NK-92 treated with Interleukin-12 subunit alpha and Interleukin-12 subunit beta, amount 100 ng/mL, for 24 hours (cell line): ENCODE results near the gene ABHD8.

Experiments used
- DNase-seq: peaks from one replicate; lab custom pipeline; 2025; lab: John Stamatoyannopoulos, UW

ABHD8 gene

DNA sequence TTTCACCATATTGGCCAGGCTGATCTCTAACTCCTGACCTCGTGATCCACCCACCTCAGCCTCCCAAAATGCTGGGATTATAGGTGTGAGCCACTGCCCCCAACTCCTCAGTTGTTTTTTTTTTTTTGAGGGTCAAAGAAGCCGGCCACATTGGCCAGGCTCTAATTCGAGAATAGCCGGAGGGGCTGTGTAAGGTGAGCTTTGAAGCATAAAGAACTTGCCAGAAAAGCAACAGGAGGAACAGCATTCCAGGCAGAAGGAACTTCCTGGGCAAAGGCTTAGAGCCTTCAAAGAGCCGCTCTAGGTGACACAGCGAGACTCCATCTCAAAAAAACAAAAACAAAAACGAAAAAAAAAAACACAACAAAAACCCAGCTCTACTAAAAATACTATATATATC lies 37.2 kb downstream of the ABHD8 start:
- DNase-seq = no peak

DNA sequence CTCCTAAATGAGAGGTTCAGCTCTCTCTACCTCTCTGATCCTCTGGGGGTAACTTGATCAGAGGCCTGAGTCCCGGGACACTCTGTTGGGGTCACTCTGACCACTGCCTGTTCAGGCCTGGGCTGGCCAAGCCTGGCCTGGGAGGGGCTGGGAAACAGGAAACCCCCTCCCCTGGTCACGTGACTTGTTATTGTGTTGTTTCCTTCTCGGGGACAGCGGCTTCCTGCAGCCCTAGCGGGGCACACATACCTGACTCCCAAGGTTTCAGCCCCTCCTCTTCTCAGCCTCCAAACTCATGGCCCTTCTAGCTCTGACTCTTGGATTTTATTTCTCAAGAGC lies 38.6 kb downstream of the ABHD8 start, which contains the start of gene USHBP1:
USHBP1 (minus strand) TSS at position 105 of the 339 bp plus-strand sequence. CDS start 446 bp downstream, outside the sequence.
- no peak for DNase-seq

DNA sequence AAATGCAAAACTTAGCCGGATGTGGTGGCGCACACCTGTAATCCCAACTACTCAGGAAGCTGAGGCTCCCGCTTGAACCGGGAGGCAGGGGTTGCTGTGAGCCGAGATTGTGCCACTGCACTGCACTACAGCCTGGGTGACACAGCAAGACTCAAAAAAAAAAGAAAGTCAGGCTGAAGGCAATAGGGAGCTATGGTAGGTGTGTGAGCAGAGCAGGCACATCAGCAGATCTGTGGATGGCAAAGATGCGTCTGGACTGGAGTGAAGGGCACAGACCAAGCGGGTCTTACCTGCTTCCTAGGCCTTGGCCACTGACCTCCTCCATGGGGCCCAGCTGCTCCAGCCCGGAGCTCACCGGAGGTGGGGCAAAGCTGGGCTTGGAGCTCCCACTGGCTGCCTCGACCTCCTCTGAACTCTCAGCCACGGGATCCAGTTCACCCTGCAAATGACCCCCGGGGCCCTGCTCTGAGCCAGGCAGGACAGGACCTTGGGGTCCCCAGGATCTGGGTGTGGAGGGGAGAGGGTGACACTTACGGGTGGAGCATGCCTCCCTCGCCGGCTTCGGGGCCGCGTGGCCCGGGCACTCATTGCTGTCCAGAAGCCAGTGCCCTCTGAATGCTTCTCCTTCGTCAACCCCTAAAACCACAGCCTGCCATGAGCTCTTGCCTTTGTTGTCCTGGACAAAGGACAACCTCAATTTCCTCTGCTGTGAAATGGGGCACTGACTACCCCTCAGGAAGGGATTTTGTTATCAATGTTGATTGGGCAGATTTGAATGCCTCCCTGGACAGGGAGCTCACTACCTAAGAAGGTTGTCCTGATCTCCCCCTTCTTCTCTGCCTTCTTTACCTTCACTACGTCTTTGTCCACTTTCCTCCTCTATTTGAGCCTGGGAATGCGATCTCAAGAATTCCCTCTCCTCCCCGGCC lies 39.2 kb downstream of the ABHD8 start:
- DNase-seq = no peak

DNA sequence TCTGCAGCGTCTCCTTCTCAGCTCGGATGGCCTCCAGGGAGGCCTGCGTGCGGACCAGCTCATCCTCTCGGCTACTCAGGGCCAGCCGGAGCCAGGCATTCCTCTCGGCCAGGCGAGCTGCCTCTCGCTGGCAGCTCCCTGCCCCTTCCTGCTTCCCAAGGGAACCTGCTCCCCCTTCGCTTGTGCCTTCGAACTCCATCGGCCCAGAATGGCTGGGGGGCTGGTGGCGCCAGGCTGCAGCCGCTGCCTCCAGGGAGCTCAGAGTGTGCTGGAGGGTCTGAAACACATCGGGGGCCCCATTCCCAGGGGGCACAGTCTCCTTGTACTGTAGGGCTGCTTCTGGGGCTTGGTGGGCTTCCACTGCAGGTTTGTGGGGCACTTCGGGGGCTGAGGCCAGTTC lies 40.7 kb downstream of the ABHD8 start:
- DNase-seq = no peak

DNA sequence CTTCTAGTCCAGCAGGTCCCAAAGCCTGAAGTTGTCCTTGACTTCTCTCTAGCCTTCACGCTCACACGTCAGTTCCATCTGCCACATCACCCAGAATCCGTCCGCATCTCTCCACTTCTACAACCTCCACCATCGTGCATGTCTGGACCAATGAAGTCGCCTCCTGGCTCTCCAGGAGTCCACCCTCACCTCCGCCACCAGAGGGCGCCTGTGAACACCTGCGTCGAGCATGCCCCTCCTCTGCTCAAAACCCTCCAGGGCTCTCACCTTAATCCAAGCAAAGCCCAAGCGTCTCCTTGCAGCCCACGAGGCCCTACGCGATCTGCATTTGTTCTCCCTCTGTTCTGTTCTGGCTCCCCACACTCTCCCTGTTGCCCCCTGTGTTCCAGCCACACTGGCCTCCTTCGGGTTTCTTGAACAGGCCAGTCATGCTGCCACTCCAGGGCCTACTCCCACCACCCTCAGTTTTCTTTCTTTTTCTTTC lies 42.3 kb downstream of the ABHD8 start:
- DNase-seq = peak; percentile 78

DNA sequence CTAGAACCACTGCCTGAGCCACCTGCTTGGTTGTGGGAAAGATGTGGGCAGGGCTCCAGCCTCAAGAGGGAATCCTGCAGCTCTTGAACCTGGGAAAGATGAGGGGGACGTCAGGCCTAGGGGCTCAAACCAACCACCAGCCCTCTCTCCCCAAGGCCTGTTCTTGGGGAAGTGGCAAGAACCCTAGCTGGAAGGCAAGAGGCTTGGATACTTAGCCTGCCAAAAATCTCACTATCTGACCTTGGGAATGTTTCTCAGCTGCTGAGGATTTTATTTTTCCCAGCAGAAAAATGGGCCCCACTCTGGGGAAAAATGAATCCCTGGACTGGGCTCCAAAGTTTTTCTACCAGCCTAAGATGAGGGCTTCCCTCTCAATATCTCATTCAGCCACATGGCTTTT lies 43.3 kb downstream of the ABHD8 start:
- DNase-seq = no peak

DNA sequence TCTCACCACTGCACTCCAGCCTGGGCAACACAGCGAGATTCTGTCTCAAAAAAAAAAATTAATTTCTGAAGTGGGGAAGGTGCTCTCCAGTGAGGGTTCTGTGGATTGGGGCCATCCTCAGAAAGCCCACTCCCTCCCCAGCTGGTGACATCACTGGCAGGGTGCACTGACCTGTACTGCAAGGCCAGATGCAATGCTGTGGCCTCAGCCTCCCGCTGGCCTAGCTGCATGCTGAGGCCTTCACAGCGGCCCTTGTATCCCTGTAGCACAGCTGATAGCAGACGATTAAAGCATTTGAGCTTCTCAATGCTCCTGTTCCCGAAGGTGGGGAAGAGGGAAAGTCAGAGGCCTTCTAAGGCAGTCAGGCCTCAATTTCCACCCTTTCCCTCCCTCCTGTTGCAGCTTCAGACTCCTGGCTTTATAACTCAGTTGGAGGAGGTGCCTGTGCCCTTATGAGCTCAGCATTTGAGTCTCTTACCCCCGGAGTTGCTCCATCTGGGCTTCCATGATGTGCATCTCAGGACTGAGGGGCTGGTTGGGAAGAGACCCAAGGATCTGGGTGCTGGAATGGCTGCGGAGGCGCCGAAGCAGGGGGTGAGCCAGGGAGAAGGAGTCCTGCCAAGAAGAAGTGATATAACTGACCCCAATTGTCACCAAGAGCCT lies 44.0 kb downstream of the ABHD8 start:
- no peak for DNase-seq

DNA sequence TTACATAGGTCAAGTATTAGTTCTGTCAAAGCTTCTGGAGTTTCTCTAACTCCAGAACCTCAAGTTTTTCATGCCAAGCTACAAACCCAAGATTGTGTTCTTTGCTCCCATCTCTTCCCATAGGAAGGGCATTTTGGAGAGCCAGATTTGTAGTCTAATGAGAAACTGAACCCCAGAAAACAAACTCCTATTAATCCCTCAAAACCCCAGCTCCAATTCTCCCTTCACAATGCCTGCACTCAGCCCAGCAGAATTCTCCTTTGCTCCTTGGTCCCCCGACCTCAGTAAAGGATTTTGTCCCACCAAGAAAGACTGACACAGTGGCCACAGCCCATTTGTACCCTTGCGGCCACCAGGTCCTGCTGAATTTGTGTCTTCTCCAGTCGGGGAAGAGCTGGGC lies 47.1 kb downstream of the ABHD8 start:
- DNase-seq = no peak

DNA sequence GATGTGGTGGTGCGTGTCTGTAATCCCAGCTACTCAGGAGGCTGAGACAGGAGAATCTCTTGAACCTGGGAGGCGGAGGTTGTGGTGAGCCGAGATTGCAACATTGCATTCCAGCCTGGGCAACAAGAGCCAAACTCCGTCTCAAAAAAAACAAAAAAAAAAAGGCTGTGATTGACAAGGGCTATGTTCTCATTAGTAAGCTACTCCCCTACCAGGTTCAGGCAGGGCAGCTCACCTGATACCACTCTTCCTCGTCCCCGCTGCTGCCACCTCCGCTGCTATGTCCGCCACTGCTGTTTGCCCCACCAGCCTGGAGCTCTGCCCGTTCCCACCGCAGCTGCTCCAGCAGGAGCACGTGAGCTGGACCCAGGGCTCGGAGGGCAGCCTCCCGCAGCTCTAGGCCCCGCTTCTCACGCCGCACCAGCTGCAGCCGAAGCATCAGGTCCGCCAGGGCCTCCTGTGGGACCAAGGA lies 48.0 kb downstream of the ABHD8 start:
- DNase-seq = no peak

DNA sequence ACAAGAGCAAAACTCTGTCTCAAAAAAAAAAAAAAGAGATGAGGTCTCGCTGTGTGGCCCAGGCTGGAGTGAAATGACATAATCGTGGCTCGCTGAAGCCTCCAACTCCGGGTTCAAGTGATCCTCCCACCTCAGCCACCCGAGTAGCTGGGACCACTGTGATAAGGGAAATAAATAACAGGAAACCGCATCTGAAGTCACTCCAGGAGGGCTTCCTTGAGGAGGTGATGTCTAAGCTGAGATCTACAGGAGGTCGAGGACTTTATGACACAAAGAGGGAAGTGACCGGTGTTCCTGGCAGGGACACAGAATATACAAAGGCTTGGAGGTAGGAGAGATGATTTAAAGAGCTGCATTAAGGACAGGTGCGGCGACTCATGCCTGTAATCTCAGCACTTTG lies 48.6 kb downstream of the ABHD8 start:
- DNase-seq = no peak

DNA sequence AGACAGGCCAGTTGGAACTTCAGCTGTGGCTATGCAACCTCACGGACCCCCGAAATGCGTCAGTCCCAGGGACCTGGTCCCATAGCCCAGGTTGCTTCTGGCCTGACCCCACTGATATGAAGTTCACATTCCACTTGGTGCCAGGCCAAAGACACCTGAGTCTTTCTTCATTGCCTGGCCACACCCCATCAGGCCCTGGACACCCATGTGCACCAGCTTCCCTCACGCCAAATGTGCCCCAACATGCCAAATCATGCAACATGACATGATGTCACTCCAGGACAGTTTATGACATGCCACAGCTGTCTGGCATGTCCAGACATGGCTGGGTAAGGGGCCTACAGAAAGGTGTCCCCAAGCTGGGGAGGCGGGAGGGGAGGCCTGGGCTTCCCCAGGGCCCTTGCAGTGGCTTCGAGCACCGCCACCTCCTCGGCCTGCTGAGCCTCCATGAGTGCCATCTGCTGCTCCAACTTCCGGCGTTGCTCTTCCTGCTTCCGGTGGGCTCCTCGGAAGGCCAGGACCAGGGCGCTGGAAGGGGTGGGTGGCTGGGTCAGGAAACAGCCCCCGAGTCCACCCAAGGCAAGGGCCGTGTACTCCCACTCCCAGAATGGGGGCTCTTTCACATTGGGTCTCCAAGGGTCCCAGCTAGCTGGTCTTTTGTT lies 53.2 kb downstream of the ABHD8 start:
- DNase-seq = no peak

DNA sequence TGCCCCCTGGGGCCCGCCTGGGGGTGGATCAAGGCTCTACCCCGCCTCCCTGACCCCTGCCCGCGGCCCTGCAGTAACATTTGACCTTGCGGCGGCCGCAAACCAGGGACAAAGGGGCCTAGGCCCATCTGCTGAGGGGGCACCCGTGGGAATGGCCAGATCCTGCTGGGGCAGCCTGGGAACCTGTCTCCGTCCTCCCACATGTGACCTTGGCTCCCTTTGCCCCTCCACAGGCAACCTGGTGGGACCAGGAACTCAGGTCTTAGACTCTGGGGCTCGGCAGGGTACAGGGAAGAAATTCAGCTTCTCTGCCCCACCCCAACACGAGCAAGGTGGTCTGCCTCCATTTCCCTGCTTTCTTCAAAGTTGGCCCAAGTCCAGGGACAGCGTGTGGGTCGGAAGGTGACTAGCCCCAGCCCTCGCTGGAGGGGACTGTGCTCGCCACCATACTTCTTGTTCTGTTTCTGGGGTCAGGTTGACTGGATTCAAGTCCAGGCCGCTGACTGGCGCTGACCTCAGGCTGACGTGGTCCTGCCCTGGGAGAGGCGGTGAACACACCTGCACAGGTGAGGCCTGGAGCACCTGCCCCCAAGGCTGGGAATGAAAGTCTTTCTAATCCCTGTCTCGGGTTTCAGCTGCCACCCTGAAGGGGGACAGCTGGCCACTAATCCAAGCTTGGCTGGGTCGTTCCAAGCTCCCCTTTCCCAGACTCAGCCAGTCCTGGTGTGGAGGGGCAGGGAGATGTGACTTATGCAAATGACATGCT lies 55.0 kb downstream of the ABHD8 start:
- no peak for DNase-seq

DNA sequence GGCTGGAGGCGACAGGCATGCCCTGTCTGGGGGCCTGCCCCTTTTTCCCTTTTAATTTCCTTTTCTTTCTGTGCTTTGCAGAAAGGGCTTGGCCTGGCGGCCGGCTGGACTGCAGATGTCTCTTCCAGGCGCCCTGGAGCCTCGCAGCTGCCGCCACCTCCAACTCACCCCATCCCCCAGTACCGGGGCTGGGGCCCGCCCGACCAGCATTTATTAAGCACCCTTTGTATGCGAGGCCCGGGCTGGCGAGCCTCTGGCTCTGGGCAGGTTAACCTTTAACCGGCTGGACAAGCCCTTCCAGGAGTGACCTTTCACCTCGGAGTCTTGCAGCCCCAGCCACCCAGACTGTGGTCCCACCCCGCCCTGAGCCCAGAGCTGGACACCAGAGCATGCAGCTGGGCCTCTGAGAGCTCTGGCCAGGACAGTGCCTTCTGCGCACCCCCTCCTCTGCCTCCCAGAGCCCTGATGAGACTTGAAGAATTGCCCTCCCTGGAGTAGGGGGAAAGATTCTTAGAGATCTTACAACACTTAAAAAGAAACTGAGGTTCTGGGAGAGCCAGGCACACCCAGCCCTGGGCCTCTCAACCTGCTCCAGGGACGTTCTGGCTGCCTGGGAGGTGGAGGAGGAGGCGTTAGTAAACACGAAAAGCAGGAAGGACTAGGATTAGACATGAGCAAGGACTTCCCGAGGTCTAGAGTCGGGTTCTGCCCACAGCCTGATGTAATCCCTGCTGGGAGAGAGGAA lies 56.4 kb downstream of the ABHD8 start:
- DNase-seq = no peak

DNA sequence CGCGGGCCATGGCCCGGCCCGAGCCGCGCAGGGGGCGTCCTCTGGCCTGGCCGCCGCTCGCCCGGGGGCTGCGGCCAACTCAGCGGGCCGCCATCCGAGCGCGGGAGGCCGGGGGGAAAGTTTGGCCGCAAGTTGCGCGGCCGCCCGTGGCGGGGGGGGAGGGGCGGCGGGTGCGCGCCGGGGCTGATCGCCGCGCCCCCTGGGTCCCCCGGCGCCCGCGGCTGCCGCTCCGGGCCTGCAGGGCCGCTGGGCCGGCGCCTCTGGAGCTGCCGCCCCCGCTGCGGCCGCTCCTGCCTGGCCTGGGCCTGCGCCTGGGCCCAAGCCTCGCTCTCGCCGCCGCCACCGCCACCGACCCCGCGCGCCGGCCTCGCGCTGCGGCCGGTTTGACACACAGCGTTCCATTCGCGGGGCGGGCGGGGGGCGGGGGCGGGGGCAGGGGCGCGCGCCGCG lies 57.7 kb downstream of the ABHD8 start, which contains the start of gene NR2F6:
NR2F6 (minus strand) TSS at position 385 of the 450 bp plus-strand sequence. CDS start 699 bp downstream, outside the sequence.
- no peak for DNase-seq

DNA sequence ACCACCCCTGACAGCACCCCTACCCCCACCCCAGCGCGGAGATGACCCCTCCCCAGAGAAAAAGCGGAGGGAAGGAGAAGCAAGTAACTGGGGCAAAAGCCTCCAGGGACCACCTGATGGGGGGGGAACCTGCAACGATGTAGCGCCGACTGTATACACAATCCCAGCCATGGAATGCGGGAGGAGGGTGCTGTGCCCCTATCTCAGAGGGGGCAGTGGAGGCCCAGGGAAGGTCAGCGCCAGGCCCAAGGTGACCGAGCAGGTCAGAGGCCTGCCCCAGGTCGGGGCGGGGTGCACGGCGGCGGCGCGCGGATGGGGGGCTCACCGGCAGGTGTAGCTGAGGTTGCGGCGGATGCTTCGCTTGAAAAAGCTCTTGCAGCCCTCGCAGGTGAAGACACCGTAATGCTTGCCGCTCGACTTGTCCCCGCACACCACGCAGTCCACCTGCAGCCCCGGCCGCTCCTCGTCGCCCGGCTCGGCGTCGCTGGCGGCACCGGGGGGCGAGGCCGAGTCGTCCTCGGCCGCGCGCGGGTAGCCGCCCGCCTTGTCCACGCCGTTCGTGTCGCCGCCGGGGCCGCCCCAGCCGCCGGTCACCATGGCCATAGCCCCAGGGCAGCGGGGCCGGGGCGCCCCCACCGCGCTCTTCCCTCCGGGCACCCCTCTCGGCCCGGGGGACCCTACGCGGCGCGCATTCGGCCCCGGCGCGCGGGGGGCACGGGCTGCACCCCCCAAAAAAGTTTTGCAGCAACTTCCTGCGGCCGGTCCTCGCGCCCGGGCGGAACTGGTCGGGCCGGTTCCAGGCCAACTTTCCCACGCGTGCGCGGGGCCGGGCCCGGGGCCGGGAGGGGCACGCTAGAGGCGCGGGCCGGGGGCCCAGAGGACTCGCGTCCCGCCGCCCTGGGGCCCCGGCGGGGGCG lies 58.3 kb downstream of the ABHD8 start:
- no peak for DNase-seq

DNA sequence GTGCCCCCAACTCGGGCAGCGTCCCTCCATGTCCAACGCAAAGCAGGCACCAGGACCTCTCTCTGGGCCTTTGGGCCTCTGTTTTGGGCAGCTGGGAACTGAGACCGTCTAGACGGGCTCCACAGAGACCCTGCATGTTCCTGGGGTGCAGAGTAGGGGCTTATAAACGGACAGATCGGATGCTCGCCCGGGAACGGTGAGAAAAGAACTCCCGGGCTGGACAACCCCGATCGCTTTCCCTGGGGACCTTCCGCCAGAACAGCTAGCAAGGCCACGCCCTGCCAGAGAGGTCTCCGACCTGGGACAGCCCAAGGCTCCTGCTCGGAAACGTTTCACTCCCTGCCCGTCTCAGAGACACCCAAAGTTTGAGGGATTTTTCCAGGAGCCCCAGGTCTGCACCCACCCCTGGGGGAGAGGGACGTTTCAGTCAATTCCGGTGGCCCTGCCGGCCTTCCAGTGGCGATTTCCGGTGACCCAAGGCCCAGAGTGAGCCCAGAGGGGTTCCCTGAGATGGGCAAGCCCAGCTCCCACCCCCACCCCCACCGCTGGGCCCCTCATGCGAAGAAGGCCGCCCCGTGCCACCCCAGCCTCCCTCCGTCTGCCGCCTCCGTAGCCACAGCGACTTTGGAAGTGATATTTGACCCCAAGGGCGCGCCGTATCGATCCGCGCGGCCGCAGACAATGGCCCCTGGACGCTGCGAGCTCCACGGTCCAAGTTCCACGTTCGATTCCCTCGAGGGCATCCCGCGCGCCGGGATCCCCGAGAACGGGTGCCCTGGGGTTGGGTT lies 59.2 kb downstream of the ABHD8 start:
- DNase-seq = no peak

DNA sequence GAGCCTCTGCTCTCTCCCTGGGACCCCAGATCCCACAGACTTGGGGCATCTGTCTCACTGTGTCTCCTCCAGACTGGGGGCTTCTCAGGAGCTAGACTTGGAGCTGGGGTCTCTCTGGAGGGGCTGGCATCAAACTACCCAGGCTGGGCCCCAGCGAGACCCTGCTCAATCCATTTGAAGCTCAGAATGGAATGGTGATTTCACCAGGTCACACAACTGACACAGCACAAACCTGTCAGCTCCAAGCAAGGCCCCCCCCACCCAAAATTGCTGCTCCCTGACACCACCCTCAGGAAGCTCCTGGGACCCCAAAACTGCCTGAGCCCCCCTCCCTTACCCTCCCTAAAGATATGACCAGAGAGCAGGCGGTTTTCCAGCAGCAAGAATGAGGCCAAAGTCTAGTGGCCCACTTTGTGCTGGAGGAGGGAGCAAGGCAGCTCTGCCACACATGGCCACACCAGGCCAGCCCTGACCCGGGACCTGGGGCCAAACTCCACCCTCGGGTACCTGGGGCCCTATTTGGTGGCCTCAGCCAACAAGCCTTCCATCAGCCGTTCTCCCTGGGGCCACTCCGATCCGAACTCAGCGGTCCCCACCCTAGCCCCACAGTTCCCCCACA lies 59.9 kb downstream of the ABHD8 start:
- no peak for DNase-seq

DNA sequence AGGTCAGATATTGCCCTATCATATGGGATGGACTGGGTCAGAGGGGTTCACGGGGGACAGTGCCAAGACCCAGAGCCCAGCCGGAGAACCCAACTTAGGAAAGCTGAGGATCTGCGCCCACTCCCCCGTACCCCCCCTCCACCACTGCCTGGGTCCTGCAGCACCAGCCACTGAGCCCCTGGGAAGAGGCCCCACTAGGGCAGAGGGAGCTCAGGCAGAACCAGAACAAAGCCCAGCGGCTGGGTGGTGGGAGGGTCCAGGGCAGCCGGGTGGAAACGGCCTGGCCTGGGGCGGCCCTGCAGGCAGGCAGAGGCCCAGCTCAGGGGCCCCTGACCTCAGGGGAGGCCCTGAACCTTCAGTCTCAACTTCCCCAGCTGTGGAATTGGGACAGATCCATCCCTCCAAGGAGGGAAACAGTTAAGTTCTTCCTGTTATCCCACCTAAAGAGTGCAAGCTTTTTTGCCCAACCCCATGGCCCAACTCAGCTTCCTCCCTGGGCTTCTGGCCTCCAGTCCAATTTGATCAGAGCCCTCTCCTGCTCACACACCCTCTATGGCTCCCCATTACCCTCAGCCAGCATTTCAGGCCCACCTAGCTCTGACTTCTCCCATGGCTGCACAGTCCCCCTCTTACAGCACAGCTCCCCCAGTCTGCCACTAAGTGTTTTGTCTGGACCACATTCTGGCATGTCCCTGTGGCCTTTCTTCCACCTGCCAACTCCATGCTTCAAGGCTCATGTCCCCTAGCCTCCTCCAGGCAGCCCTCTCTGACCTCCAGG lies 60.6 kb downstream of the ABHD8 start:
- no peak for DNase-seq
